ENCODE data around the gene OR11G2. TPM values are rescaled to one million over a fixed set of nuclear protein-coding genes. Genes with fewer than 3 reads are reported as not detected.
"Not testable (repeated sequence)": the region's sequence is repeated elsewhere in the genome, so short reads cannot be mapped to it uniquely, and the experiment has no call there.

OR11G2 gene
- total RNA-seq, 4 donors from 2014 or later, result not detected

DNA sequence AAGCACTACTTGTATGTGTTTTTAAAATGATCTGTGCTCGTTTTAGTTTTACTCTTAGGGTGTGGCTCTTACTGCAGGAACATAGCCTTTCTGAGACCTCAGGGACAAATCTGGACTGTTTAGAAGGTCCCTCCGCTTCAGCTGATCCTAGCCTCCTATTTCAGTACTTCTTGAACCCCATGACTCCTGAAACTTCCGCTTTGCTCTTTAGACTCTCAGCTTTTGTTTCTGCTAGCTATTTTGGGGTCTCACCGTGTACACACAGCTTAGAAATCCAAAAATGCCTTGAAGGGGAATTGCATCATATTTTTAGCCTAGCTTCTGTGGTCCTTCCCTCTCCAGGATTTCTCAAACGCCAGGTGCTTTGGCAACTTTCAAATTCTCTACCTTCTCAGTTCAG, 8.3 kb downstream of the OR11G2 start:
- H3K27me3 ChIP-seq, result no peaks in the 10 kb centered on the region
- in situ Hi-C loops (cut with MboI; ENCODE audit: low pct_ligation_motif_present in 1 of 4, low pct_unique_long_range_greater_than_20kb in 1 of 4, low sequenced_read_pairs in 3 of 4) (no loop called here), intact Hi-C loops (cut with DNase I; ENCODE audit: low total_unique reads) (no loop called here)
- H3K4me1 ChIP-seq, result no peaks in the 10 kb centered on the region
- H3K27ac ChIP-seq, result no peak overlapping the region
- no peak overlapping the region for H3K4me3 ChIP-seq
- no peaks in the 10 kb centered on the region for H3K9me3 ChIP-seq
- no peak for DNase-seq
- 56 to 61% methylated on average over 5 of the region's 5 CpGs for WGBS, 2 donors (ENCODE audit: low coverage in 1 of 2)
- H3K36me3 ChIP-seq, result no peaks in the 10 kb centered on the region
- TF ChIP-seq POLR2AphosphoS5 (IDR thresholded peaks at IDR 0.05), result no peak
- no peak for TF ChIP-seq EP300 (IDR thresholded peaks at IDR 0.05; ENCODE audit: low read depth)
- TF ChIP-seq POLR2A (IDR thresholded peaks at IDR 0.05), result no peak
- TF ChIP-seq, protein P1, sequence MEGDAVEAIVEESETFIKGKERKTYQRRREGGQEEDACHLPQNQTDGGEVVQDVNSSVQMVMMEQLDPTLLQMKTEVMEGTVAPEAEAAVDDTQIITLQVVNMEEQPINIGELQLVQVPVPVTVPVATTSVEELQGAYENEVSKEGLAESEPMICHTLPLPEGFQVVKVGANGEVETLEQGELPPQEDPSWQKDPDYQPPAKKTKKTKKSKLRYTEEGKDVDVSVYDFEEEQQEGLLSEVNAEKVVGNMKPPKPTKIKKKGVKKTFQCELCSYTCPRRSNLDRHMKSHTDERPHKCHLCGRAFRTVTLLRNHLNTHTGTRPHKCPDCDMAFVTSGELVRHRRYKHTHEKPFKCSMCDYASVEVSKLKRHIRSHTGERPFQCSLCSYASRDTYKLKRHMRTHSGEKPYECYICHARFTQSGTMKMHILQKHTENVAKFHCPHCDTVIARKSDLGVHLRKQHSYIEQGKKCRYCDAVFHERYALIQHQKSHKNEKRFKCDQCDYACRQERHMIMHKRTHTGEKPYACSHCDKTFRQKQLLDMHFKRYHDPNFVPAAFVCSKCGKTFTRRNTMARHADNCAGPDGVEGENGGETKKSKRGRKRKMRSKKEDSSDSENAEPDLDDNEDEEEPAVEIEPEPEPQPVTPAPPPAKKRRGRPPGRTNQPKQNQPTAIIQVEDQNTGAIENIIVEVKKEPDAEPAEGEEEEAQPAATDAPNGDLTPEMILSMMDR (IDR thresholded peaks at IDR 0.05), result no peak

DNA sequence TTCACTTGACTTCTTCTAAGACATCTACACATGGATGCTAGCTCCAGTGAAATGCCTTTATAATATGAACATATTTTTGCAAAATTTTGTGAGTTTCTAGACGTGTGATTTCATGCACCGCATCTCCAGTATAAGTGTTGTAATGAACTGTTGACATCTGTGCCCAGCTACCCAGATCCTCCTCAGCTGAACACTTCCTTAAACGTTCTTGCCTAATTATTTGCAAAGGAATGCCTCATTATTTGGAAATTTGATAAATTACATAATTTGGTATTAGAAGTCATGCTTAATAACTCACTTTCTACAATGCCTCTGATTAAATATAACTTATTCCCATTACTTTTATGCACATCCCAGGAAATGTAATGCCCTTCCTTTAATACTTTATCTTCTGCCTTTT, 14.0 kb downstream of the OR11G2 start:
- H3K9me3 ChIP-seq, result no peaks in the 10 kb centered on the region
- no peak overlapping the region for H3K4me3 ChIP-seq
- no peak overlapping the region for H3K27ac ChIP-seq
- no peaks in the 10 kb centered on the region for H3K27me3 ChIP-seq
- no peaks in the 10 kb centered on the region for H3K36me3 ChIP-seq
- no peak for DNase-seq
- in situ Hi-C loops (cut with MboI; ENCODE audit: low pct_ligation_motif_present in 1 of 4, low pct_unique_long_range_greater_than_20kb in 1 of 4, low sequenced_read_pairs in 3 of 4) (no loop called here), intact Hi-C loops (cut with DNase I; ENCODE audit: low total_unique reads) (no loop called here)
- WGBS, 2 donors (ENCODE audit: low coverage in 1 of 2), result 57 to 59% methylated on average over 3 of the region's 3 CpGs
- H3K4me1 ChIP-seq, result no peaks in the 10 kb centered on the region
- no peak for TF ChIP-seq POLR2A (IDR thresholded peaks at IDR 0.05)
- no peak for TF ChIP-seq EP300 (IDR thresholded peaks at IDR 0.05; ENCODE audit: low read depth)
- TF ChIP-seq, protein P1 (IDR thresholded peaks at IDR 0.05), result no peak
- no peak for TF ChIP-seq POLR2AphosphoS5 (IDR thresholded peaks at IDR 0.05)

DNA sequence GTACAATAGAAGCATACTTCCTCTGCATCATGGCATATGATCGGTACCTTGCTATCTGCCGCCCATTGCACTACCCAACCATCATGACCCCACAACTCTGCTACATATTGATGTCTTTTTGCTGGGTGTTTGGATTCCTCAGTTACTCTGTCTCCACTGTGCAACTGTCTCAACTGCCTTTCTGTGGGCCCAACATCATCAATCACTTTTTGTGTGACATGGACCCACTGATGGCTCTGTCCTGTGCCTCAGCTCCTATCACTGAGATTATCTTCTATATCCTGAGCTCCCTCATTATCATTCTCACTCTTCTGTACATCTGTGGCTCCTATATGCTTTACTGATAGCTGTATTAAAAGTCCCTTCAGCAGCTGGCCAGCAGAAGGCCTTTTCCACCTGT, 18.9 kb downstream of the OR11G2 start:
- 80 to 100% methylated on average over 2 of the region's 2 CpGs for WGBS, 2 donors (ENCODE audit: low coverage in 1 of 2)

DNA sequence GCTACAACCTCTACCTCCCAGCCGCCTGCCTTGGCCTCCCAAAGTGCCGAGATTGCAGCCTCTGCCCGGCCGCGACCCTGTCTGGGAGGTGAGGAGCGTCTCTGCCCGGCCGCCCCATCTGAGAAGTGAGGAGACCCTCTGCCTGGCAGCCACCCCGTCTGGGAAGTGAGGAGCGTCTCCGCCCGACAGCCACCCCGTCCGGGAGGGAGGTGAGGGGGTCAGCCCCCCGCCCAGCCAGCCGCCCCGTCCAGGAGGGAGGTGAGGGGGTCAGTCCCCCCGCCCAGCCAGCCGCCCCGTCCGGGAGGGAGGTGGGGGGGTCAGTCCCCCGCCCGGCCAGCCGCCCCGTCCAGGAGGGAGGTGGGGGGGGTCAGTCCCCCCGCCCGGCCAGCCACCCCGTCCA, 21.7 kb downstream of the OR11G2 start:
- WGBS, 2 donors (ENCODE audit: low coverage in 1 of 2), result 87% methylated on average over 3 of the region's 28 CpGs; no CpG with 5 or more reads in 1 of the 2 donors
- H3K4me1 ChIP-seq; DNase-seq; intact Hi-C loops (cut with DNase I; ENCODE audit: low total_unique reads); in situ Hi-C loops (cut with MboI; ENCODE audit: low pct_ligation_motif_present in 1 of 4, low pct_unique_long_range_greater_than_20kb in 1 of 4, low sequenced_read_pairs in 3 of 4); H3K27me3 ChIP-seq; H3K9me3 ChIP-seq; H3K4me3 ChIP-seq; H3K36me3 ChIP-seq; H3K27ac ChIP-seq: not testable (repeated sequence)

More for the DNA sequence above, 18.9 kb downstream of the OR11G2 start:
- Histone ChIP-seq H3K9me3 (no peaks in the 10 kb centered on the region), H3K4me1 (no peaks in the 10 kb centered on the region), H3K4me3 (no peak overlapping the region), H3K27ac (no peak overlapping the region), H3K36me3 (no peaks in the 10 kb centered on the region), H3K27me3 (no peaks in the 10 kb centered on the region)
- intact Hi-C loops (cut with DNase I; ENCODE audit: low total_unique reads) (no loop called here), in situ Hi-C loops (cut with MboI; ENCODE audit: low pct_ligation_motif_present in 1 of 4, low pct_unique_long_range_greater_than_20kb in 1 of 4, low sequenced_read_pairs in 3 of 4) (no loop called here)
- DNase-seq, result no peak
- TF ChIP-seq EP300 (IDR thresholded peaks at IDR 0.05; ENCODE audit: low read depth) (no peak), POLR2A (IDR thresholded peaks at IDR 0.05) (no peak), POLR2AphosphoS5 (IDR thresholded peaks at IDR 0.05) (no peak)
- TF ChIP-seq, protein P1 (IDR thresholded peaks at IDR 0.05), result no peak

DNA sequence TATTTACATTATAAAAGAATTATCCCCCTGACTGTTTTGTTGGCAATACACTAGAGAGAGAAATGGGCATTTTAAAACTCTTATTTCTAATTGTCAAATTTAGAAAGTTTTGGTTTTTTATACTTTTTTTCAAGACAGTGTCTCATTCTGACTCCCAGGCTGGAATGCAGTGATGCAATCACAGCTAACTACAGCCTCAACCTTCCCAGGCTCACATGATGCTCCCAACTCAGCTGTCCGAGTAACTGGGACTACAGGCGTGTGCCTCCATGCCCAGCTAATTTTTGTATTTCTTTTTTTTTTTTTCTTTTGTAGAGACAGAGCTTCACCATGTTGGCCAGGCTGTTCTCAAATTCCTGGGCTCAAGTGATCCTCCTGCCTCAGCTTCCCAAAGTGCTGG, 24.5 kb downstream of the OR11G2 start:
- intact Hi-C loops (cut with DNase I; ENCODE audit: low total_unique reads), result no loop called here
- 55 to 80% methylated on average over 2 of the region's 2 CpGs for WGBS, 2 donors (ENCODE audit: low coverage in 1 of 2)

More for the DNA sequence above, 24.5 kb downstream of the OR11G2 start:
- TF ChIP-seq EP300 (IDR thresholded peaks at IDR 0.05; ENCODE audit: low read depth) (no peak), POLR2A (IDR thresholded peaks at IDR 0.05) (no peak), POLR2AphosphoS5 (IDR thresholded peaks at IDR 0.05) (no peak)
- TF ChIP-seq, protein P1 (IDR thresholded peaks at IDR 0.05), result no peak
- Histone ChIP-seq H3K27me3 (no peaks in the 10 kb centered on the region), H3K27ac (no peak overlapping the region), H3K4me1 (no peaks in the 10 kb centered on the region), H3K36me3 (no peaks in the 10 kb centered on the region), H3K9me3 (no peaks in the 10 kb centered on the region), H3K4me3 (no peak overlapping the region)
- in situ Hi-C loops (cut with MboI; ENCODE audit: low pct_ligation_motif_present in 1 of 4, low pct_unique_long_range_greater_than_20kb in 1 of 4, low sequenced_read_pairs in 3 of 4), result no loop called here
- DNase-seq, result no peak

All from transverse colon (tissue), 4 donors.